GM08714 (cell line): ENCODE results near the gene CPOX.

Source experiments
- H3K4me3 ChIP-seq: fragments of 200-500 bp; sonication (Bioruptor generic); 2 replicates; pipeline ENCODE4 v1.5.1; 2014; ENCODE audit warnings: mild to moderate bottlenecking, low read length, inconsistent platforms
- ZNF274 ChIP-seq: IDR thresholded peaks from 2 replicates; pipeline ENCODE4 v1.6.1; 2012; ENCODE audit warnings: mild to moderate bottlenecking, low read depth, low read length

Gene CPOX

GRCh38 chr3:98548544-98548943, 44.9 kb downstream of the CPOX start:
- no peak for TF ChIP-seq ZNF274
- H3K4me3 ChIP-seq = no peak overlapping the region

GRCh38 chr3:98545940-98546339, 47.5 kb downstream of the CPOX start:
- no peak for TF ChIP-seq ZNF274
- H3K4me3 ChIP-seq = peak overlapping the region; percentile 68

GRCh38 chr3:98542623-98543022, 50.8 kb downstream of the CPOX start:
- TF ChIP-seq ZNF274 = no peak
- H3K4me3 ChIP-seq = no peak overlapping the region

GRCh38 chr3:98541695-98542094, 51.7 kb downstream of the CPOX start:
- H3K4me3 ChIP-seq = no peak overlapping the region
- TF ChIP-seq ZNF274 = no peak

- TF ChIP-seq ZNF274 = no peak
- no peak overlapping the region for H3K4me3 ChIP-seq
Observed at GRCh38 chr3:98540346-98540745, 53.1 kb downstream of the CPOX start.

DNA sequence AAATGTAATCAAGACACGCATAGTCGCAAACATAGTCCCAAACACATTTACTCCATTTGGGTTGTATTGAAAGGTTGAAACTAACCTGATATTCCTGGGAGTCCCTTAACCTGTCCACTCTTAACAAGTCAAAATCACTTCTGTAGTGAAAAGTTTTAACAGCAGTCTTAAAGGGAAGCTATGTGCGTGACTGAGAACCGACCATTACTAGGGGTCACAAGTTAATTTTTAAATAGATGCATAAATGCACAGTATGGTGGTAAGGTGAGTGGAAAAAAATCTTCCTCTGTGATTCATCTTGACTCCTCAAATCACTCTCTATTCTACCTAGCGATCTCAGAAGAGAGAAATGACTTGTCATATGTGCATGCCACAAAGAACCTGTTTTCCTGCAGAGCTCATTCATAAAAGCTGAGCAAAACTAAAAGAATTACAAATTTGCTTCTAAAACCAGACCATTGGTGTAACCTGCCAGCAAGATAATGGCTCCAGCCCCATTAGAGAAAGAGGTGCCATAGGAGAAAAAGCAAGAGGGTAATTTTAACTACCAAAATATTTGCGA, 56.9 kb downstream of the CPOX start:
- peak overlapping the region; percentile 91; the same call in 1 of the 2 replicates for H3K4me3 ChIP-seq
- no peak for TF ChIP-seq ZNF274

- peak overlapping the region; percentile 91; the same call in 1 of the 2 replicates for H3K4me3 ChIP-seq
- TF ChIP-seq ZNF274 = no peak
Observed at GRCh38 chr3:98534734-98535133, 58.7 kb downstream of the CPOX start.

DNA sequence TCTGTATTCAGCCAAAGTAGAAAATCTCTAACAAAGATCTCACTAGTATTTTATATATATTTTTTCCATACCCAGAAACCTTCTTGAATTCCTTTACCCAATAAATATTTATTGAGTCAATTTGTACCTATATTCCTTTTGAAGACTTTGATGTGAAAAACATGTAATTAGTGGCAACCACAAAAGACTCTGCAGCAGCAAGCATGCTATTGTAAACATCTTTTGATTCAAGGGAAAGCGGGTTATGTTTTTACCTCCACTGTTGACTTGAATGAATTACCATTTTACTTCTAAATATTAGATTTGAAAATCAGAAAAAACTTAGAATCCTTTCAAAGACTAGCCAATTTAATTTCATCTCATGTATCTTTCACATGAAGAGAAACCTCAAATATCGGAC, 59.2 kb downstream of the CPOX start:
- TF ChIP-seq ZNF274 = no peak
- peak overlapping the region; percentile 91; the same call in 1 of the 2 replicates for H3K4me3 ChIP-seq

DNA sequence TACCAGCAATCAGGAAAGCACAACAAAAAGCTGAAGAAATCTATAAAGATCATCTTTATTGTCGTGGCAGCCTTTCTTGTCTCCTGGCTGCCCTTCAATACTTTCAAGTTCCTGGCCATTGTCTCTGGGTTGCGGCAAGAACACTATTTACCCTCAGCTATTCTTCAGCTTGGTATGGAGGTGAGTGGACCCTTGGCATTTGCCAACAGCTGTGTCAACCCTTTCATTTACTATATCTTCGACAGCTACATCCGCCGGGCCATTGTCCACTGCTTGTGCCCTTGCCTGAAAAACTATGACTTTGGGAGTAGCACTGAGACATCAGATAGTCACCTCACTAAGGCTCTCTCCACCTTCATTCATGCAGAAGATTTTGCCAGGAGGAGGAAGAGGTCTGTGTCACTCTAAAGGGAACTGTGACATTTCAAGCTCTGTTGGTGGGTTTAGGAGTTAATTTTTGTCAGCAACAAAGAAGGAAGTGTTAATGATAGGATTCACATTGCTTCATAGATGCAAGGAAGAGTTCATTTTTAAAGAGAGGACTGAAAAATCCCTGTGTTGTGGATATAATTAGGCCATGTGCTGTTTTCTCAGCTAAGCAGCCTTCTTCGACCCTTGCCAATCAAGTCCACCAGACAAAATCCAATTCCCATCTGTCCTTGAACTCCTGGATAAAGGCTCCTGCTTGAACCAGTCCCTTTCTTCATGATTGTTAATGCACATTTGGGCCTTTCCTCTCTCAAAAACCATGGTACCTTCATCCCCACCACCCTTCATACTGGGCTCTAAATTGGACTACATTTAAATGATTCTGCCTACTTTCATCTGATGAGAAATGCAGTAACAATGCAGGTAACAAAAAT, 60.5 kb downstream of the CPOX start:
- TF ChIP-seq ZNF274 = no peak
- peak overlapping the region; percentile 91 for H3K4me3 ChIP-seq

DNA sequence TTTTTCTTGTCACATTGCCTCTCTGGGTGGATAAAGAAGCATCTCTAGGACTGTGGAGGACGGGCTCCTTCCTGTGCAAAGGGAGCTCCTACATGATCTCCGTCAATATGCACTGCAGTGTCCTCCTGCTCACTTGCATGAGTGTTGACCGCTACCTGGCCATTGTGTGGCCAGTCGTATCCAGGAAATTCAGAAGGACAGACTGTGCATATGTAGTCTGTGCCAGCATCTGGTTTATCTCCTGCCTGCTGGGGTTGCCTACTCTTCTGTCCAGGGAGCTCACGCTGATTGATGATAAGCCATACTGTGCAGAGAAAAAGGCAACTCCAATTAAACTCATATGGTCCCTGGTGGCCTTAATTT, 61.2 kb downstream of the CPOX start:
- TF ChIP-seq ZNF274 = no peak
- peak overlapping the region; percentile 91 for H3K4me3 ChIP-seq

- peak within 1 kb of the TSS; percentile 91 for H3K4me3 ChIP-seq
- no peak for TF ChIP-seq ZNF274
Observed at GRCh38 chr3:98531622-98532274, 61.7 kb downstream of the CPOX start, which contains the start of gene GPR15. Gene GPR15 (plus strand): TSS chr3:98531978. CDS start chr3:98532034, 56 bp downstream.

- peak overlapping the region; percentile 91 for H3K4me3 ChIP-seq
- TF ChIP-seq ZNF274 = no peak
Observed at GRCh38 chr3:98530676-98531075, 62.7 kb downstream of the CPOX start.

DNA sequence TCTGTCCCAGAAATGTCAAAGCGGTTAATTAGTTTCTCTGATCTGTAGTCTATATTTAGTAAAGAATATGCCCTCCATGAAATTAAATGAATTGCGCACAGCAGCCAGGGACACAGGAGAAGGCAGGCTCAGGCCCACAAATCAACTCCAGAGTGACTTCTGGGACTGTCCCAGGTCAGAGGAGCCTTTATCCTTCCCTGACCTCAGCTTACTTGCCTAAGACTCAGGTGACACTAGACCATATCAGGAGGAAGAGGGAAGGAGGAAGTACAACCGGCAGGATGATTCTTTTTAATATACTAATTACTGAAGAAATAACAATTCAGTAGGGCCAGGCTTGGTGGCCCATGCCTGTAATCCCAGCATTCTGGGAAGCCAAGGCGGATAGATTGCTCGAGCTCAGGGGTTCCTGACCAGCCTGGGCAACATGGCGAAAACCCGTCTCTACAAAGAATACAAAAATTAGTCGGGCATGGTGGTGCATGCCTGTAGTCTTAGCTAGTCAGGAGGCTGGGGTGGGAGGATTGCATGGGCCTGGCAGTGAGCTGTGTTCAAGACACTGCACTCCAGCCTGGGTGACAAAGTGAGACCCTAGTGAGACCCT, 63.5 kb downstream of the CPOX start:
- peak overlapping the region; percentile 91 for H3K4me3 ChIP-seq
- no peak for TF ChIP-seq ZNF274
